Measurements from ENCODE around the gene CAST.

Gene CAST

DNA sequence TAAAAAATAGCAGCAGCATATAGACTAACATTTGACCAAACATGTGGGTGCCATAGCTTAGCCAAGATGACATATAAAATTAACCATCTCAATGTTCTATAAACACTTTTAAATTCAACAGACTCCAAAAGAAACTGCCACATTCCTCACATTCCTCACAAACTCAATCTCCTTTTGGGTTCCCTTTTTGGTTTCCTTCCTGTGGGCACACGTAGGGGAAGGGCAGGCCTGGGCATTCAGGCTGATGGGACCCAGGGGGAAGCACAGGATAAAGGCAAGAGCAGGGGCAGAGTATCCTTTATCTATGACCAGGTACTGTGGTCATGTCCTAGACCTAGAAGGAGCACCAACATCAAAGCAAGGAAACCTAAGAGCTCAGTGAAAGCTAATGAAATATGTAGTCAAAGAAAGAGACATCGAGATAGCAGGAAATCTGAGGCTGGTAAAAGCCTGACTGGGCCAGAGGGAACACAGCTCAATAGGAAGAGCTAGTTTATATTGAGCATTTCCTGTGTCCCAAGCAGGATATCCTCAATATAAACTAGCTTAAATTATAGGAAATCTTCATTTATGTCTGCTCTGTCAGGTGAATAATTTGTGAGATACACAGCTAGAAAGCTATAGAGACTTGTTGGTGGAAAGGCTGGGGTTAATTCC, 159.2 kb downstream of the CAST start:
- Histone ChIP-seq H3K4me3 (ENCODE audit: low read depth, low read length) (no peak overlapping the region), H3K9me3 (ENCODE audit: control insufficient read depth, insufficient read depth, low read depth, low read length) (no peaks in the 10 kb centered on the region), H3K36me3 (ENCODE audit: control insufficient read depth in 2 of 2, insufficient read depth in 1 of 2, low read length in 2 of 2) (no peaks in the 10 kb centered on the region), H3K27ac (ENCODE audit: extremely low read depth, low read depth, low read length) (no peak overlapping the region), H3K4me1 (ENCODE audit: control insufficient read depth, insufficient read depth, low read length) (no peaks in the 10 kb centered on the region; the same call in 1 of the 2 replicates)
- TF ChIP-seq ZNF157 (tag by site-specific recombination; IDR thresholded peaks at IDR 0.05), result no peak
- no peak for TF ChIP-seq ZNF184 (tag by site-specific recombination; IDR thresholded peaks at IDR 0.05)
- TF ChIP-seq, protein P1, sequence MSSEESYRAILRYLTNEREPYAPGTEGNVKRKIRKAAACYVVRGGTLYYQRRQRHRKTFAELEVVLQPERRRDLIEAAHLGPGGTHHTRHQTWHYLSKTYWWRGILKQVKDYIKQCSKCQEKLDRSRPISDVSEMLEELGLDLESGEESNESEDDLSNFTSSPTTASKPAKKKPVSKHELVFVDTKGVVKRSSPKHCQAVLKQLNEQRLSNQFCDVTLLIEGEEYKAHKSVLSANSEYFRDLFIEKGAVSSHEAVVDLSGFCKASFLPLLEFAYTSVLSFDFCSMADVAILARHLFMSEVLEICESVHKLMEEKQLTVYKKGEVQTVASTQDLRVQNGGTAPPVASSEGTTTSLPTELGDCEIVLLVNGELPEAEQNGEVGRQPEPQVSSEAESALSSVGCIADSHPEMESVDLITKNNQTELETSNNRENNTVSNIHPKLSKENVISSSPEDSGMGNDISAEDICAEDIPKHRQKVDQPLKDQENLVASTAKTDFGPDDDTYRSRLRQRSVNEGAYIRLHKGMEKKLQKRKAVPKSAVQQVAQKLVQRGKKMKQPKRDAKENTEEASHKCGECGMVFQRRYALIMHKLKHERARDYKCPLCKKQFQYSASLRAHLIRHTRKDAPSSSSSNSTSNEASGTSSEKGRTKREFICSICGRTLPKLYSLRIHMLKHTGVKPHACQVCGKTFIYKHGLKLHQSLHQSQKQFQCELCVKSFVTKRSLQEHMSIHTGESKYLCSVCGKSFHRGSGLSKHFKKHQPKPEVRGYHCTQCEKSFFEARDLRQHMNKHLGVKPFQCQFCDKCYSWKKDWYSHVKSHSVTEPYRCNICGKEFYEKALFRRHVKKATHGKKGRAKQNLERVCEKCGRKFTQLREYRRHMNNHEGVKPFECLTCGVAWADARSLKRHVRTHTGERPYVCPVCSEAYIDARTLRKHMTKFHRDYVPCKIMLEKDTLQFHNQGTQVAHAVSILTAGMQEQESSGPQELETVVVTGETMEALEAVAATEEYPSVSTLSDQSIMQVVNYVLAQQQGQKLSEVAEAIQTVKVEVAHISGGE (tag by site-specific recombination; conservative IDR thresholded peaks at IDR 0.05; ENCODE audit: low read depth), result no peak
- TF ChIP-seq MZF1 (tag by site-specific recombination; IDR thresholded peaks at IDR 0.05; ENCODE audit: borderline replicate concordance), result no peak
- no peak for TF ChIP-seq TRIM28 (IDR thresholded peaks at IDR 0.05; ENCODE audit: borderline replicate concordance, low read length)
- no peak for TF ChIP-seq ZNF707 (tag by site-specific recombination; IDR thresholded peaks at IDR 0.05)
- TF ChIP-seq, protein P2, sequence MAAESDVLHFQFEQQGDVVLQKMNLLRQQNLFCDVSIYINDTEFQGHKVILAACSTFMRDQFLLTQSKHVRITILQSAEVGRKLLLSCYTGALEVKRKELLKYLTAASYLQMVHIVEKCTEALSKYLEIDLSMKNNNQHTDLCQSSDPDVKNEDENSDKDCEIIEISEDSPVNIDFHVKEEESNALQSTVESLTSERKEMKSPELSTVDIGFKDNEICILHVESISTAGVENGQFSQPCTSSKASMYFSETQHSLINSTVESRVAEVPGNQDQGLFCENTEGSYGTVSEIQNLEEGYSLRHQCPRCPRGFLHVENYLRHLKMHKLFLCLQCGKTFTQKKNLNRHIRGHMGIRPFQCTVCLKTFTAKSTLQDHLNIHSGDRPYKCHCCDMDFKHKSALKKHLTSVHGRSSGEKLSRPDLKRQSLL (tag by site-specific recombination; IDR thresholded peaks at IDR 0.05), result no peak
- TF ChIP-seq, protein P3, sequence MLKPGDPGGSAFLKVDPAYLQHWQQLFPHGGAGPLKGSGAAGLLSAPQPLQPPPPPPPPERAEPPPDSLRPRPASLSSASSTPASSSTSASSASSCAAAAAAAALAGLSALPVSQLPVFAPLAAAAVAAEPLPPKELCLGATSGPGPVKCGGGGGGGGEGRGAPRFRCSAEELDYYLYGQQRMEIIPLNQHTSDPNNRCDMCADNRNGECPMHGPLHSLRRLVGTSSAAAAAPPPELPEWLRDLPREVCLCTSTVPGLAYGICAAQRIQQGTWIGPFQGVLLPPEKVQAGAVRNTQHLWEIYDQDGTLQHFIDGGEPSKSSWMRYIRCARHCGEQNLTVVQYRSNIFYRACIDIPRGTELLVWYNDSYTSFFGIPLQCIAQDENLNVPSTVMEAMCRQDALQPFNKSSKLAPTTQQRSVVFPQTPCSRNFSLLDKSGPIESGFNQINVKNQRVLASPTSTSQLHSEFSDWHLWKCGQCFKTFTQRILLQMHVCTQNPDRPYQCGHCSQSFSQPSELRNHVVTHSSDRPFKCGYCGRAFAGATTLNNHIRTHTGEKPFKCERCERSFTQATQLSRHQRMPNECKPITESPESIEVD (tag by site-specific recombination; IDR thresholded peaks at IDR 0.05), result no peak
- no peak for TF ChIP-seq HOXC10 (CRISPR knock-in tag; IDR thresholded peaks at IDR 0.05)
- ChIA-PET POLR2A (interaction anchor here (1.6 kb wide), 1 partner anchor 13 kb away, joined by 5 read pairs; the partner anchor contains the start of gene ERAP1), CTCF (interaction anchor here (1.4 kb wide), 1 partner anchor 11 kb away, joined by 3 read pairs; no protein-coding TSS in a partner anchor)

DNA sequence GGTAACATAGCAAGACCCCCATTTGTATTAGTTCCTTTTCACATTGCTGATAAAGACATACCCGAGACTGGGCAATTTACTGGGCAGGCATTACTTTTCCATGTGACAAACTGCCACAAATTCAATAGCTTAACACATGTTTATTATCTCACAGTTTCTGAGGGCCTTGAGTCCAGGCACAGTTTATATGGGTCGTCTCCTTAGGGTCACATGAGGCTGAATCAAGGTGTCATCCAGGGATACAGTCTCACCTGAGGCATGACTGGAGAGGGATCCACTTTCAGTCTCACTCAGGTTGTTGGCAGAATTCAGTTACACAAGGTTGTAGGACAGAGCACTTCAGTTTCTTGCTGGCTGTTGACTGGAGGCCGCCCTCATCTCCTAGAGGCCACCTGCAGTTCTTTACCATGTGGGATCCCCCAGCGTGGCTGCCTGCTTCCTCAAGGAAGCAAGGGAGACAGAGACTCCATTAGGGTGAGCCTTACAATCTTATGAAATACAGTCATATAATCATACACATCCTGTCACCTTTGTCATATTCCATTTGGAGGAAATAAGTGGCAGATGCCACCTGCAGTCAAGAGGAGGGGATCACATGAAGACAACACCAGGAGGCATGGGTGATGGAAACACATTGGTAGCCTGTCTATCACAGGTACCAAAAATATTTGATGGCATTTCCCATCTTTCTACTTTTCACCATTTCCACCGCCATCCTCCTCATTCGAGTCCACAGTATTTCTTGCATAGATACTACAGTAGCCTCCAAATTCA, 160.7 kb downstream of the CAST start:
- POLR2A ChIA-PET, result interaction anchor here (1.4 kb wide), 1 partner anchor 15 kb away, joined by 4 read pairs; no protein-coding TSS in a partner anchor

More for the DNA sequence above, 160.7 kb downstream of the CAST start:
- Histone ChIP-seq H3K36me3 (ENCODE audit: control insufficient read depth in 2 of 2, insufficient read depth in 1 of 2, low read length in 2 of 2) (no peaks in the 10 kb centered on the region), H3K9me3 (ENCODE audit: control insufficient read depth, insufficient read depth, low read depth, low read length) (no peaks in the 10 kb centered on the region), H3K4me3 (ENCODE audit: low read depth, low read length) (no peak overlapping the region), H3K4me1 (ENCODE audit: control insufficient read depth, insufficient read depth, low read length) (no peaks in the 10 kb centered on the region; the same call in 1 of the 2 replicates), H3K27ac (ENCODE audit: extremely low read depth, low read depth, low read length) (no peak overlapping the region)
- TF ChIP-seq ZNF2 (tag by site-specific recombination; IDR thresholded peaks at IDR 0.05) (no peak), ZNF169 (tag by site-specific recombination; IDR thresholded peaks at IDR 0.05) (no peak)
- TF ChIP-seq, protein P4, sequence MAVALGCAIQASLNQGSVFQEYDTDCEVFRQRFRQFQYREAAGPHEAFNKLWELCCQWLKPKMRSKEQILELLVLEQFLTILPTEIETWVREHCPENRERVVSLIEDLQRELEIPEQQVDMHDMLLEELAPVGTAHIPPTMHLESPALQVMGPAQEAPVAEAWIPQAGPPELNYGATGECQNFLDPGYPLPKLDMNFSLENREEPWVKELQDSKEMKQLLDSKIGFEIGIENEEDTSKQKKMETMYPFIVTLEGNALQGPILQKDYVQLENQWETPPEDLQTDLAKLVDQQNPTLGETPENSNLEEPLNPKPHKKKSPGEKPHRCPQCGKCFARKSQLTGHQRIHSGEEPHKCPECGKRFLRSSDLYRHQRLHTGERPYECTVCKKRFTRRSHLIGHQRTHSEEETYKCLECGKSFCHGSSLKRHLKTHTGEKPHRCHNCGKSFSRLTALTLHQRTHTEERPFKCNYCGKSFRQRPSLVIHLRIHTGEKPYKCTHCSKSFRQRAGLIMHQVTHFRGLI (tag by site-specific recombination; IDR thresholded peaks at IDR 0.05), result no peak
- TF ChIP-seq, protein P5, sequence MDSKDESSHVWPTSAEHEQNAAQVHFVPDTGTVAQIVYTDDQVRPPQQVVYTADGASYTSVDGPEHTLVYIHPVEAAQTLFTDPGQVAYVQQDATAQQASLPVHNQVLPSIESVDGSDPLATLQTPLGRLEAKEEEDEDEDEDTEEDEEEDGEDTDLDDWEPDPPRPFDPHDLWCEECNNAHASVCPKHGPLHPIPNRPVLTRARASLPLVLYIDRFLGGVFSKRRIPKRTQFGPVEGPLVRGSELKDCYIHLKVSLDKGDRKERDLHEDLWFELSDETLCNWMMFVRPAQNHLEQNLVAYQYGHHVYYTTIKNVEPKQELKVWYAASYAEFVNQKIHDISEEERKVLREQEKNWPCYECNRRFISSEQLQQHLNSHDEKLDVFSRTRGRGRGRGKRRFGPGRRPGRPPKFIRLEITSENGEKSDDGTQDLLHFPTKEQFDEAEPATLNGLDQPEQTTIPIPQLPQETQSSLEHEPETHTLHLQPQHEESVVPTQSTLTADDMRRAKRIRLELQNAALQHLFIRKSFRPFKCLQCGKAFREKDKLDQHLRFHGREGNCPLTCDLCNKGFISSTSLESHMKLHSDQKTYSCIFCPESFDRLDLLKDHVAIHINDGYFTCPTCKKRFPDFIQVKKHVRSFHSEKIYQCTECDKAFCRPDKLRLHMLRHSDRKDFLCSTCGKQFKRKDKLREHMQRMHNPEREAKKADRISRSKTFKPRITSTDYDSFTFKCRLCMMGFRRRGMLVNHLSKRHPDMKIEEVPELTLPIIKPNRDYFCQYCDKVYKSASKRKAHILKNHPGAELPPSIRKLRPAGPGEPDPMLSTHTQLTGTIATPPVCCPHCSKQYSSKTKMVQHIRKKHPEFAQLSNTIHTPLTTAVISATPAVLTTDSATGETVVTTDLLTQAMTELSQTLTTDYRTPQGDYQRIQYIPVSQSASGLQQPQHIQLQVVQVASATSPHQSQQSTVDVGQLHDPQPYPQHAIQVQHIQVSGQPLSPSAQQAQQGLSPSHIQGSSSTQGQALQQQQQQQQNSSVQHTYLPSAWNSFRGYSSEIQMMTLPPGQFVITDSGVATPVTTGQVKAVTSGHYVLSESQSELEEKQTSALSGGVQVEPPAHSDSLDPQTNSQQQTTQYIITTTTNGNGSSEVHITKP (tag by site-specific recombination; IDR thresholded peaks at IDR 0.05), result peak; percentile 72
- CTCF ChIA-PET, result no interaction called here

All from HEK293 (cell line).